GM12892 (cell line): ENCODE results near the gene CFAP20DC. TPM values are rescaled to one million over a fixed set of nuclear protein-coding genes. Genes with fewer than 3 reads are reported as not detected.
A peak's percentile ranks its signal among the peaks of the same experiment; 100 is the strongest.
"Not testable (repeated sequence)": the region's sequence is repeated elsewhere in the genome, so short reads cannot be mapped to it uniquely, and the experiment has no call there.

ENCODE experiments used
- DNase-seq: peaks from one replicate; pipeline ENCODE4 v3.0.0; 2011; ENCODE audit not compliant: insufficient read length
- FAIRE-seq: peaks from 2 replicates; lab custom pipeline; 2011; peaks lifted over from hg19 to GRCh38; lab: Jason Lieb, UNC
- POLR2A ChIP-seq: IDR thresholded peaks from 2 replicates; pipeline ENCODE4 v1.6.1; 2011; ENCODE audit warnings: low read depth, low read length, control low read depth
- POLR2AphosphoS5 ChIP-seq: IDR thresholded peaks from 2 replicates; pipeline ENCODE4 v1.6.1; 2011; ENCODE audit warnings: low read depth, low read length, control low read depth
- TAF1 ChIP-seq: IDR thresholded peaks from 2 replicates; pipeline ENCODE4 v1.6.1; 2011; ENCODE audit warnings: low read depth, mild to moderate bottlenecking, control low read depth, low read length, borderline replicate concordance
- polyA plus RNA-seq: library from polyadenylated mRNA; unstranded; fragments of >200 nt; gene quantifications from one replicate; pipeline ENCODE4 v1.2.1, GENCODE V29; 2012; ENCODE audit warnings: missing spikeins, inconsistent platforms; ENCODE audit not compliant: missing spikeins

CFAP20DC gene
- 2.0 TPM for polyA plus RNA-seq

DNA sequence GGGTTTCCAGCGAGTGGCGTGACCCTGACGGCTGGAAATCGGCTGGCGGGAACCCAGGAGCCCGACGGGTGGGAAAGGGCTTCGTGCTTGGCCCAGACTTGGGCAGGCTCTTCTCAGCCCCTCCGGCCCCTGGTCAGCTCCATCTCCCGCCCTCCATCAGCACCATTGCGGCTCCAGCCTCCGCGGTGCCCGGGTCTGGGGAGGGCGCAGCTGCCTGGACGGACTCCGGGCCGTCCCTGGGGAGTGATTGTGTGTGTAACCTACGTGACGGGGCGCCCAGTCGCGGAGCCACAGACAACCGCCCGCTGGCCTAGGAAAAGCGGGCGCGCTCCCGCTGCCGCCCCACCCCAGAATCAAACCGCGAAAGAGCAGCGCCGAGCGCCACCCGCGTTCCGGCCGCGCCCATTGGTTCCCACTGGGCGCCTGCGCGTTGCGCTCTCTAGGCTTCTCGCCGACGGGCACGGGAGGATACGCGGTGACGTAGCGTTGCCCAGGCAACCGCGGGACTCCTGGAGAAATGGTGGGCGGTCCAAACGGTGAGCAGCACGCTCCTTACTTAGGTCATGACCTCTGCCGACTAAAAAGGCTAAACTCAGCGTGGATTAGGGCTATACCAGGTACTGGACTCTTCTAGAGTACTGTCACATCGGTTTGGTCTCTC is at the start of gene CFAP20DC:
Gene CFAP20DC (minus strand): TSS at position 355 of the 661 bp plus-strand sequence. CDS start 394 bp downstream, outside the sequence.
- peak; percentile 99 for FAIRE-seq
- TF ChIP-seq TAF1: no peak
- TF ChIP-seq POLR2A: peak; percentile 66; the same call in 1 of the 2 replicates
- peak; percentile 80 for DNase-seq

DNA sequence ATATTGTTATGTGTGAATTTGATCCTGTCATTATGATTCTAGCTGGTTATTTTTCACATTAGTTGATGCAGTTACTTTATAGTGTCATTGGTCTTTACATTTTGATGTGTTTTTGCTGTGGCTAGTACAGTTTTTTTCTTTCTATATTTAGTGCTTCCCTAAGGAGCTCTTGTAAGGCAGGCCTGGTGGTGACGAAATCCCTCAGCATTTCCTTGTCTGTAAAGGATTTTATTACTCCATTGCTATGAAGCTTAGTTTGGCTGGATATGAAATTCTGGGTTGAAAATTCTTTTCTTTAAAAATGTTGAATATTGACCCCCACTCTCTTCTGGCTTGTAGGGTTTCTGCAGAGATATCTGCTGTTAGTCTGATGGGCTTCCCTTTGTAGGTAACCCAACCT is 48.7 kb upstream of the CFAP20DC start:
- DNase-seq, FAIRE-seq: not testable (repeated sequence)

DNA sequence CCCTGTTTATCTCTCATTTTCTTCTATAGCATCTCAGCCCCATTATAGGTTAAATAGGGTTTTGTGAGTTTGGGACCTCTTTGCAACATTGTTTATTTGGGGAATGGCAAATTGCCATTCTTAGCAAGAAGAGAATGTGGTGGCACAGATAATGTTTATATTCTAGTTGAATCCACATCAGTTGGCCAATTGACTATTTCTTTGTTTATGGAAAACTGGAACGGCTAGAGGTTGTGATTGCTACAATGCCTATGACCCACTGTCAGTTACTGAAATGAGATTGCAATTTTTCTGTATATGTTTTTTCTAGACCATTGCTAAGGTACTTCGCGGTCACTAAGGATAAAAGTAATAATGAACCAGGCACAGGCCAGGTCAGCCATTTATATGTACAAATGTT is 44.6 kb upstream of the CFAP20DC start:
- no peak for DNase-seq
- no peak for TF ChIP-seq POLR2AphosphoS5
- no peak for TF ChIP-seq POLR2A
- no peak for TF ChIP-seq TAF1
- no peak for FAIRE-seq

DNA sequence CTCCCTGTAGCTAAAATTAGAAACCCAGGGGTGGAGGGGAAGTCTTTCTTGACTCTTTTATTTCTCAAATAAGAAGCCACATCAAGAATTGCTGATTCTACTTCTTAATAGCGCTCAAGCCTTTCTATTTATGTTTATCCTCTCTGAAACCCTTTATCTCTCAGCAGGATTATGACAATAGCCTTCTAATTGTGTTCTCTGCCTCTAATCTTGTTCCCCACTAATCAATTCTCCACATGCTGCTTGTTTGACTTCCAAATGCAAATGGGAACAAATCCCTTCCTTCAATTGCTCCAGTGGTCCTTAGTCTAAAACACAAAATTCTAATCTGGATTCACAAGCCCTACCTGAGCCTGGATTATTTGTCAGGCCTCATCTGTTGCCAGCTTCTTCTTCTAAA is 43.7 kb upstream of the CFAP20DC start:
- no peak for DNase-seq
- no peak for TF ChIP-seq POLR2AphosphoS5
- no peak for TF ChIP-seq POLR2A
- no peak for TF ChIP-seq TAF1
- no peak for FAIRE-seq

DNA sequence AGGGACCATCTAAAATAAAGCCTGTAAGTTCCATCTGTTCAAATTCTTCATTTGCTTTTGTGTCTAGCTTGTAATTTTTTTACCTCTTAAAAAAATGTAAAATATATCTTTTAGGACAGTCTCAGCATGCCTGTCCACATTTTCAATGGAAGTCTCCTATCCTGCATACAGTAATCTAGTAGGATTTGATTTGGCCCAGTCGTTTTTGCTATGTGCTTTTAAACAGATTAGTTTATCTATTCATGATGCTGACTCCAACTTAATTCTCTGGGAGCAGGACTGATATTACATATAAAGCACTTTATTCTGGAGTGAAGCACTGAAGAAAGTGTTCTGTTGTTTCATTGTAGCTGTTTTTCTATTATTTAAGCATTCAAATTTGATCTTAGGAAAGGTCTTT is 38.9 kb upstream of the CFAP20DC start:
- DNase-seq: no peak
- TF ChIP-seq POLR2AphosphoS5 (no peak), TAF1 (no peak), POLR2A (no peak)
- FAIRE-seq: no peak

DNA sequence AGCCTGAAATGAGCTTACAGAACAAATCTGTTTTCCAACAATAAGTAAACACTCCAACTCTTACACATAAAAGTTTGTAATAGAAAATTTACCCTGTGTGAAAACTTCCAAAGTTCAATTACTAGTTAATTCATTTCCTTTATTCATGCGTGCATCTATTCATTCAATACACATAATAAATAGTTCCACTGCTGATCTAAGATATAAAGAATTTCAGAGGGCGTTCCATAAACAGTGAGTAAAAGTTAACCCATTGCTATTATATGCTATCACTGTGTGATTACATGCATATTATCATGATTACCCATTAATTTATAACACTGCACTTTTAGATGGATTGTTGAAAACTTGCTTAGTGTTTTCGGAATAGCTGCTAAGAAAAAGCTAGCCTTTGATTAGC is 36.2 kb upstream of the CFAP20DC start:
- no peak for TF ChIP-seq POLR2A
- TF ChIP-seq POLR2AphosphoS5: no peak
- no peak for TF ChIP-seq TAF1
- no peak for FAIRE-seq
- no peak for DNase-seq

DNA sequence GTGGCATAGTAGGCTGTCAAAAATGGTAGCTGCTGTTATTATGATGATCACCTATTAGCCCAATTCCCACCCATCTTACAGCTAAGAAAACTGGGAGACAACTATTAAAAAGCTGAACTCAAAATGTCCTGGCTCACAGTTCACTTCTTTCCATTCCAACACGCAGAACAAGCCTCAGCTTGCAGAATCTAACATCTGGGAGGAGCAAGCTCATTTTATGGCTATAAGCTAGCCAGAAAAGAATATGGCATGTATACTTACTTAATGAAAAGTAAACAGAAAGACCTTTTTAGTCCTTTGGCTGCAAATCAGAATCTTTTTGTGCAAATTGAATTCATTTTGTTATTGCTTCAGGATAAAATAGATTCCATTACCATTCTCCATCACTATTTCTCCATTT is 34.8 kb upstream of the CFAP20DC start:
- FAIRE-seq (no peak), DNase-seq (no peak)
- TF ChIP-seq TAF1 (no peak), POLR2AphosphoS5 (no peak), POLR2A (no peak)

DNA sequence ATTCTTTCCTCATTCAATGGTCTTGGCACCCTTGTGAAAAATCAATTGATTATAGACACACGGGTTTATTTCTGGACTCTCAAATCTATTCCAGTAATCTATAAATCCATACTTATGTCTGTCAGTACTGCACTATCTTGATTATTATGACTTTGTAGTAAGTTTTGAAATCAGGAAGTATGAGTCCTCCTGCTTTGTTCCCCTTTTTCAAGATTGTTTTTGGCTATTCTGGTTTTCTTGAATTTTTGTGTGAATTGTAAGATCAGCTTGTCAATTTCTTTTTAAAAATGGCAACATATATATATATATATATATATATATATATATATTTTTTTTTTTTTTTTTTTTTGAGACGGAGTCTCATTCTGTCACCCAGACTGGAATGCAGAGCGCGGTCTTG is 32.3 kb upstream of the CFAP20DC start:
- DNase-seq (no peak), FAIRE-seq (no peak)

DNA sequence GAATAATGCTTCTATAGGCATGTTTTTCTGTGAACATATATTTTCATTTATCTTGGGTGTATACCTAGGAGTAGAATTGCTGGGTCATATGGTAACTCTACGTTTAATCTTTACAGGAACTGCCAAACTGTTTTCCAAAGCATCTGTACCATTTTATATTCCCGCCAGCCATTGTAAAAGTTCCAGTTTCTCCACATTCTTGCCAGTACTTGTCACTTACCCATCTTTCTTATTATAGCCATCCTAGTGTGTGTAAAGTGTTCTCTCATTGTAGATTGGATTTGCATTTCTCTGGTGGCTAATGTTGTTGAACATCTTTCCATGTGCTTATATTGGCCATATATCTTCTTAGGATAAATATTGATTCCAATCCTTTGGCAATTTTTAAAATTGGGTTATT is 31.2 kb upstream of the CFAP20DC start:
- FAIRE-seq (no peak), DNase-seq (no peak)
- no peak for TF ChIP-seq POLR2AphosphoS5
- TF ChIP-seq TAF1: no peak
- TF ChIP-seq POLR2A: no peak

More for the DNA sequence above, 32.3 kb upstream of the CFAP20DC start:
- TF ChIP-seq POLR2A (no peak), TAF1 (no peak), POLR2AphosphoS5 (no peak)

DNA sequence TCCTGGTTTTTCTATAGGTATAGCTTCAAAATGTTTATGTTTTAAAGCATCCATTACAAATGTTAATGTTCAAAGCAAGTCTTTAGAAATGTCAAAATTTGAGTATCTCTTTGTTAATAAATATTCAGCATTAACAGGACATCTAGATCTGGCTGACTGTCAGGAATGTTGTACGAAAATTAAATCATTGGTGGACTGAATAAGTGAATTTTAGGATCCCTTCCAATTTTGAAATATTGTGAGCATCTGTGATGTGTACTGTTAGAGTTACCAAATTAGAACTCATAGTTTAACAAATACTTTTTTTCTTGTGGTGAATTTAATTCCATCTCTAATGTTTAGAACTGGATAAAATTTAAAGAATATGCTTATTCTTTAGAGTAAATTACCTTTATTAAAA is 30.1 kb upstream of the CFAP20DC start:
- no peak for TF ChIP-seq TAF1
- no peak for TF ChIP-seq POLR2AphosphoS5
- TF ChIP-seq POLR2A: no peak
- no peak for DNase-seq
- FAIRE-seq: no peak

DNA sequence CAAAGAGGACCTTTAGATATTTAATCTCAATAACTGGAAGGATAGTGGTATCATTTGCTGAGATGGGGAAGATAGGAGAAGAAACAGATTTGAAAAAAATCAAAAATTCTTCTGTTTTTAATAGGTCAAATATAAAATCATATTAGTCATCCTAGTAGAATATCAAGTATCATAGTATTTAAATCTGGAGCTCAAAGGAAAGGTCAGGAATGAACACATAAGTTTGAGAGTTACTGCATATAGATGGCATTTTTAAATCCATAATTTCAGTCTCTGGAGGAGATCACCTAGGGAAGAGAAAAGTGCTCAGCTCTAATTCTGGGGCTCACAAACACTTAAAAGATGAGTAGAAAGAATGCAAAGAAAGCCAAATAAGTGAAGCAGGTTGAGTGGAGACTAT is 24.9 kb upstream of the CFAP20DC start:
- no peak for FAIRE-seq
- TF ChIP-seq TAF1 (no peak), POLR2AphosphoS5 (no peak), POLR2A (no peak)

DNA sequence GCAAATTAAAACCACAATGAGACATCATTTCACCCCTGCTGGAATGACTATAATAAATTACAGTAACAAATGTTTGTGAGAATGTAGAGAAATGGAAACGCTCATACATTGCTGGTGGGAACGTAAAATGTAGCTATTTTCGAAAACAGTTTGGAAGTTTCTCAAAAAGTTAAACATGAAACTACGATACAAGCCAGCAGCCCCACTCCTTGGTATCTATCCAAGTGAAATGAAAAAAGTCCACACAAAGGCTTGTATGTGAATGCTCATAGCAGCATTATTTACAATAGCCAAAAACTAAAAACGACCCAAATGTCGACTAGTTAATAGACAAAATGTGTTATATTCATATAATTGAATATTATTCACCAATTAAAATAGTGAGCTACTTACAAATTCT is 22.9 kb upstream of the CFAP20DC start:
- TF ChIP-seq POLR2A (no peak), TAF1 (no peak)
- no peak for DNase-seq
- FAIRE-seq: no peak

More for the DNA sequence above, 24.9 kb upstream of the CFAP20DC start:
- DNase-seq: no peak
